Measurements from ENCODE around the gene RAD9B. TPM values are rescaled to one million over a fixed set of nuclear protein-coding genes. Genes with fewer than 3 reads are reported as not detected.

The RAD9B gene
- total and polyA plus RNA-seq, 2 of the 4 experiments (the other 2 are of a cell fraction) = 0.09 to 0.18 TPM

GRCh38 chr12:110536834-110537604 is 34.9 kb downstream of the RAD9B start:
- H2BK15ac ChIP-seq (ENCODE audit: low read depth, low read length) = no peak overlapping the region
- no peak overlapping the region for H3K4me2 ChIP-seq (ENCODE audit: low read depth, low read length)
- H3K4me1 ChIP-seq (ENCODE audit: control insufficient read depth, insufficient read depth, low read length) = peaks cover 15% of the 10 kb centered on the region
- no peak overlapping the region for H2AK9ac ChIP-seq (replicated peaks; ENCODE audit: low read depth, low read length, poor library complexity)
- no peak overlapping the region for H3K56ac ChIP-seq (ENCODE audit: extremely low read depth, insufficient read depth, low read length)
- H2BK20ac ChIP-seq (ENCODE audit: low read depth, low read length) = peak overlapping the region; percentile 29; the same call in 1 of the 2 replicates
- DNase-seq (peak; percentile 11), ATAC-seq (ENCODE audit: low read depth) (no peak)
- no peak overlapping the region for H2BK5ac ChIP-seq (ENCODE audit: low read depth, low read length, poor library complexity, severe bottlenecking)
- no TSS peak for BruUV-seq (replicated peaks)
- ChIA-PET CTCF (interaction anchor here (0.6 to 1.2 kb wide), 2 partner anchors 64 to 91 kb away, joined by 3 read pairs; no protein-coding TSS in a partner anchor), POLR2A (ENCODE audit: unreplicated experiment) (interaction anchor here (0.7 kb wide), 1 partner anchor 12 kb away, joined by 5 read pairs; no protein-coding TSS in a partner anchor)
- intact Hi-C loops (cut with micrococcal nuclease) (no loop called here), dilution Hi-C loops (cut with HindIII; ENCODE audit: low sequenced_read_pairs, unreplicated experiment) (no loop called here), in situ Hi-C loops (cut with MboI; ENCODE audit: low sequenced_read_pairs) (no loop called here)
- H2AFZ ChIP-seq (replicated peaks; ENCODE audit: low read length, poor library complexity) = no peak overlapping the region
- H3K9me3 ChIP-seq (ENCODE audit: control insufficient read depth, insufficient read depth, low read length) = no peaks in the 10 kb centered on the region
- H4K20me1 ChIP-seq (ENCODE audit: insufficient read depth, low read length) = peaks cover 8% of the 10 kb centered on the region; the same call in 1 of the 2 replicates
- no peak overlapping the region for H3K9ac ChIP-seq (ENCODE audit: low read depth, low read length)
- H3K79me1 ChIP-seq (ENCODE audit: low read depth in 1 of 2, low read length in 2 of 2) = peaks cover 23 to 54% of the 10 kb centered on the region in 2 experiments
- peaks cover 14% of the 10 kb centered on the region for H3K9me1 ChIP-seq (ENCODE audit: insufficient read depth, low read length)
- H3K18ac ChIP-seq (ENCODE audit: low read depth, low read length) = no peak overlapping the region
- 0 out of 2 replicates have a peak overlapping the region, but pooled peaks have one; percentile 36 for H3K14ac ChIP-seq (replicated peaks; ENCODE audit: low read depth, low read length)
- H3K27me3 ChIP-seq (ENCODE audit: control insufficient read depth, insufficient read depth, low read length) = no peaks in the 10 kb centered on the region
- H3K36me3 ChIP-seq (ENCODE audit: control insufficient read depth, insufficient read depth, low read length) = peaks cover 19% of the 10 kb centered on the region
- H4K5ac ChIP-seq (ENCODE audit: low read depth, low read length) = no peak overlapping the region
- H2BK120ac ChIP-seq (ENCODE audit: low read depth, low read length) = 0 out of 2 replicates have a peak overlapping the region, but pooled peaks have one; percentile 10
- H3K23ac ChIP-seq (ENCODE audit: low read depth, low read length) = no peak overlapping the region
- peak overlapping the region; percentile 29 for H3K4ac ChIP-seq (ENCODE audit: low read depth, low read length)
- no peak for TF ChIP-seq FOS (IDR thresholded peaks at IDR 0.05; ENCODE audit: low read depth, low read length)
- no peak for TF ChIP-seq NFE2L2 (IDR thresholded peaks at IDR 0.05; ENCODE audit: low read depth, low read length)
- no peak for TF ChIP-seq CHD1 (IDR thresholded peaks at IDR 0.05; ENCODE audit: low read depth, low read length)
- no peak for TF ChIP-seq RFX5 (IDR thresholded peaks at IDR 0.05; ENCODE audit: low read depth, low read length)
- TF ChIP-seq RCOR1 (IDR thresholded peaks at IDR 0.05; ENCODE audit: insufficient replicate concordance, low read length) = no peak
- no peak for TF ChIP-seq CTCF (conservative IDR thresholded peaks at IDR 0.05; ENCODE audit: low read depth, low read length)
- no peak for TF ChIP-seq POLR2A (IDR thresholded peaks at IDR 0.05; ENCODE audit: low read depth, low read length)
- no peak for TF ChIP-seq MXI1 (IDR thresholded peaks at IDR 0.05; ENCODE audit: borderline replicate concordance, low read depth, low read length)
- no peak for TF ChIP-seq MAFK (IDR thresholded peaks at IDR 0.05; ENCODE audit: low read depth, low read length)
- no peak for TF ChIP-seq BHLHE40 (IDR thresholded peaks at IDR 0.05; ENCODE audit: low read depth, low read length)
- no peak for TF ChIP-seq SMC3 (IDR thresholded peaks at IDR 0.05; ENCODE audit: low read depth, low read length)
- TF ChIP-seq CEBPB (IDR thresholded peaks at IDR 0.05; ENCODE audit: low read depth, low read length) = no peak
- TF ChIP-seq, protein P1, sequence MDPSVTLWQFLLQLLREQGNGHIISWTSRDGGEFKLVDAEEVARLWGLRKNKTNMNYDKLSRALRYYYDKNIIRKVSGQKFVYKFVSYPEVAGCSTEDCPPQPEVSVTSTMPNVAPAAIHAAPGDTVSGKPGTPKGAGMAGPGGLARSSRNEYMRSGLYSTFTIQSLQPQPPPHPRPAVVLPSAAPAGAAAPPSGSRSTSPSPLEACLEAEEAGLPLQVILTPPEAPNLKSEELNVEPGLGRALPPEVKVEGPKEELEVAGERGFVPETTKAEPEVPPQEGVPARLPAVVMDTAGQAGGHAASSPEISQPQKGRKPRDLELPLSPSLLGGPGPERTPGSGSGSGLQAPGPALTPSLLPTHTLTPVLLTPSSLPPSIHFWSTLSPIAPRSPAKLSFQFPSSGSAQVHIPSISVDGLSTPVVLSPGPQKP (IDR thresholded peaks at IDR 0.05; ENCODE audit: borderline replicate concordance, low read depth, low read length) = no peak
- no peak overlapping the region for H4K8ac ChIP-seq (ENCODE audit: low read depth in 2 of 2, low read length in 2 of 2)
- H2AK5ac ChIP-seq (ENCODE audit: low read depth, low read length) = peak overlapping the region; percentile 1; the same call in 1 of the 2 replicates
- no CpG with 5 or more reads among the region's 4 CpGs for WGBS, 2 experiments (ENCODE audit: extremely low coverage in 2 of 2, insufficient read length in 1 of 2)
- H3K4me3 ChIP-seq (ENCODE audit: insufficient read depth, low read depth, low read length) = no peak overlapping the region
- H3K27ac ChIP-seq (ENCODE audit: insufficient read depth, low read length) = no peak overlapping the region
- no peak overlapping the region for H4K91ac ChIP-seq (ENCODE audit: insufficient read depth, low read depth, low read length)

Measured in IMR-90 (cell line).